Activated CD8-positive, alpha-beta memory T cell treated with anti-CD3 and anti-CD28 coated beads, Interleukin-2, amount 50 U/mL, for 1 hour (primary cell): Measurements from ENCODE around the gene SAP30L.

Experiments
- DNase-seq: peaks from one replicate; pipeline ENCODE4 v3.0.0-alpha.2; 2020; ENCODE audit errors: extremely low read depth

SAP30L gene

DNA sequence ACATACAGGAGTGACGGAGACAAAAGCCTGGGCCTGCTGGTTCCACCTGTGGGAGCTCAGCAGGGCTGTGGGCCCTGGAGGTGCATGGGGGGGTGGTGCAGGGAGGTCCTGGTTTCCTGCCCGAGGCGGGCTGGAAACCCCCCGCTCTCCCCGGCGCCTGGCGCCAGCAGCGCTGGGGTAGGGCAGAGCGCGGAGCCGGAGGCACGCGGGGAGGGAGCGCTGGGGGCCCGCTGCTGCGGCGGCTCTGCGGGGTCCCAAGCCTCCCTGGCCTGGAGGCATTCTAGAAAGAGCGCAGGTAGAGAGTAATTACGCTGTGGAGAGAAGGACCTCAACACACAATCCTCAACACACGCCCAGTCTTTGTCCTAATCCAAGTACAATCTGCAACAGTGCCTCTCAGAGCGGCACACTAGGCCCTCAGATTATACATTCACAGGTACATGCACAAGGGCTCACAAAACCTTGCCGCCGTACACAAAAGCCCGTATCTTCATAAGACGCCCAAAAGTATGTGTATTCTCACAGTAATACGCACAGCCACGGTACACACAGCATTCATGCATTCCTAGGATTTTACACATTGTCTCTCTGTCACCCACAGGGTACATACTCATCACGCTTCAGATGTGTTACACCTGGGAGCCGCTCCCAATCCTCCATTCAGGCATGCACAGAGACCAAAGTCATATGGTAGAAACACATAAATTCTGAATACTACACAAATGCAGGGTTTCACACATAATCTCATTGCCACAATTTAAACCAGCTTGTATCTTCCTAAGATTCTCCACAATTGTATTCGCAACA lies 34.4 kb downstream of the SAP30L start:
- DNase-seq: no peak

DNA sequence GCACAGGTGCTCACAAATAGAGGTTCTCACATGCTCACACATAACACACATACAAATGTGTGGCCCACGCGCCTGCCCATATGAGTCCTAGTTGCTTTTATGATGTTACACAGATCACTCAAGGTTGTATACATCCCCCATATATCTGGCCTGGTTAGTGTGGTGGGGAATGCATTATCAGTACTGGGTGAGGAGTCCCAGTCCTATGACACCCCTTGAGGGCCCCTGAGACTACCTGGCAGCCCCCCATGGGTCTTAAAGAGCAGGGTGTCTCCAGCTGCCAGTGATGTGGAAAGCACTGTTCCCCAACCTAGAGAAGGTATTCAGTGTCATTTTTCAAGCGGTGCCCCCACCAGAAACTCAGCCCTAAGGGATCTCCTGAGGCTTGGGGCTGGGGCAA lies 35.0 kb downstream of the SAP30L start:
- DNase-seq: no peak

DNA sequence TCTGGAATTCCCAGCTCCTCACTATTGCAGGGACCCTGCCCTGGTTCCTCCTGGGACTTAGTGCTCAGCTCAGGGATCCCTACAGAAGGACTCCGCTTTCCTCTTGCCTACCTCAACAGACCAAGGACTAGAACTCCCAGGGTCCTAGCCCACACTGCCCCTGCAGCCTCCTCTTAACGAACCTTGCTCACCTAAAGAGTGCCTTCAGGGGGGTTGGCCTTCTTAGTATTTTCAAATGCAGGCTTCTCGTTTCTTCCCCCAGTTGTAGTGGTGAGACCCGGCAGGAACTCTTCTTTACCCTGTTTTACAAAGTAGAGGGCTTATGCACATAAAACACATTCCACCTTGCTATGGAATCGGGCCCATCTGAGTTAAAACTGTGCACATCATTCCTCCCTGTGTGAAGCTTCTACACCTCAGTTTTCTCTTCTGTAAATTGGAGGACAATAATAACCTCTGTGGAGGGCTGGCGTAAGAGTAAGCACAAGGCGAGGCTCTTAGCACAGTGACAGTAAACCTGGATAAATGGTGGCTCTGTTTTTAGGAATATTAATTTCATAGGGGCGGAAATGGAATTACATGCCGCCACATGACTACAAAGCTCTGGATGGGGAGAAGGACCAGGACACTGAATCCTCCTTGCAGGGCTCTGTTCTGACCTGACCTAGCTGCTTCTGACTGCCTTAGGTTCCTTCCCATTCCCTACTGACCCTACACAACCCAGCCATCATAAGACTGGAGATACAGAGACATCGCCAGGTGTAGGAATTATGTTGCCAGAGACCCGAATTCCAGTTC lies 36.0 kb downstream of the SAP30L start:
- DNase-seq: no peak

DNA sequence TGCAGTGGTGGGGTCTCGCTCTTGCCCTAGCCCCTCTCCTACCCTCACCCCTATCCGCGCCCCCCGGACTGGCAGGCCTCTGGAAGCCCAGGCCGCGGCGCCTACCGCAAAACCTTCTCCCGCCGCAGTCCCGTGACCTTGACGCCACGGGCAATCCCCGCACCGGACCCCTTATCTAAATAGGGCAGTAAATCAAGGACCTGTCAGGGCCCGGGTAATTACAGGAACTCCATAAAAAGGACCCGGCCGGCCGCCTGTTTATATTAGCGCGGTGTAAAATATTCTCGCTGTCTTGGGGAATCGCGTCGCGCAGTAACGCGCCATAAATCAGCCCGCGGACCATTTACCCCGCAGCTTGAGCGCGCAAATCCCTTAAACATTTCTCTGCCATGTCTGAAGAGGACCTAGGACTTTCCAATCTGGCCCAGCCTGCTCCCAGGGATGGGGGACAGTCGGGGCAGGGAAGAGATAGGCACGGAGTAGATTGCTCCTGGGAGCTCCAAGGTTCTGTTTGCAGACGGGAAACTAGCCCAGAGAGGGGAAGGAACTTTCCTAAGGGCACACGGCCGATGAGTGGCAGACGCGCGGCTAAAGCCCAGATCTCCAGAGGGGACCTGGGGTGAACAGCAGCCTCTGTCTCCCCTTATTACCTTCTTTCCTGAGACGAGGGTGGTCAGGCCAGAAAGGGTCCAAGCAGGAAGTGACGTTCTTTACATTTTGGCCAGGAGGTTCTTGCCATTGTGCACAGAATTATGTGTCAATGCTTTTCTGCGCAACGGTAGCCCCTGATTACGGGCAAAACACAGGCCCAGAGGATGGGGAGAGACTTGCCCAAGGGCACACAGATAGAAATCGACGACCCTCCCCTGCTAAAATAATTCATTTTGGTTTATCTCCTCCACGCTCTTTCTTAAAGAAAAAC lies 37.0 kb downstream of the SAP30L start:
- DNase-seq: no peak

DNA sequence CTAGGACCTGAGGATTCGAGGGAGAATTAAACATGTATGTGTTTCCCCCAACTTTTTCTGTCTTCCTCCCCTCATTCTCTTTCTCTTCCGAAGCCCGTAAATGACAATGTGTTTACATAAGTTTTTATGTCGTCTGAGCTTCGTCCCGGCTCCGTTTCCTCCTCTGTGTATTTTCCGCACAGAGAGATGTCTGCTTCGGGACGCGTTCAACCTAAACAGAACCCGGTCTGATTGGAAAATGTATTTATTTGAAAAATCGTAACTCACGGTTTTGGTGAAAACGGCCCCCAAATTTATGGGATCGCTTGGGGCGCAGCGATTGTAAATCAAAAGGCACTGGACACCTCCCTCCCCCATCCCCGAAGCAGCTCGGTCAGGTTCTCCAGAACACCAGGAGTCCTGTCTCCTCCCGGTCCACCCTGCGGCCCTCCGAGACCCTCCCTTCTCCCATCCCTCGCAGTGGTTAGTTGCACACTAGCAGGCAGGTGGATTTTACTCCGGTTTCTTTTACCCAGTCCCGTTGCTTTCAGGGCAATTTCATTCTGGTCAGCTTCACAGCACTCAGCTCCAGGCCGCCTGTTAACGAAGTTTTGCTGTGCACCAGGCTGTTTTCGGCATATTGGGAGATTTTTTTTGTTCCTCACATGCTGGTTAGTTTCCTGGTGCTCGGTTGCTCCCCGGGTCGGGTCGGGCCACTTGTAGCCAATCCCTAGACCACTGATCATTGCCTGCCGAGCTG lies 38.0 kb downstream of the SAP30L start:
- no peak for DNase-seq

DNA sequence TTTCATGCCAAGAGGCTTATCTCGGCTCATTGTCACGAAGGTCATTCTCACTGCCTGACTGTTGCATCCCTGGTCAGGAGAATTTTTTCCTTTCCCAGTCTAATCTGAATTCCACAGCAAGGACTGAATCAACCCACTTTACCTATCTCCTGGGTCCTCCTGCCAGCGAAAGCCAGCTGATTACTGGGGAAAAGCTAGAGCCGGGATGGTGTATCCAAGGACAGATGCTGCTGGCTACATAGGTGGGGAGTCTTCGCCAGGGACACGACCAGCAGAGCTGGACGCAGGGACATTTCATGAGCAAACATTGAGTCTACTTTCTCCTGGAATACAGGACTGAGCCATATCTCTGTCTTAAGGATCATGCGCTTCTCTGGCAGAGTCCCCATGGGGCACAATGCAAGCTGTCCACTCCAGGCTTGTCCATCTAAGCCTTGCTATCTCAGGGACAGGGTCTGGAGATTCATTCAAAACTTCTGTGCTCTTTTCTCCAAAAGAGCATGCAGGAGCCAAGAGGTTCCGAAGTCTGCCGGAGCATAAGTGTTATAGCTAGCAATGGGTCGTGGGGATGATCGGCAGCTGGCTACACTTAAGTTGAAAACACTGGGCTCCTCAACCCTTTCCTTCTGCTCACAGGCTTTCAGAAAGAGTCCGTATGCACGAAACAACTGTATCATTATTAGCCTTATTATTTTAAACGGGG lies 38.7 kb downstream of the SAP30L start:
- DNase-seq: no peak

DNA sequence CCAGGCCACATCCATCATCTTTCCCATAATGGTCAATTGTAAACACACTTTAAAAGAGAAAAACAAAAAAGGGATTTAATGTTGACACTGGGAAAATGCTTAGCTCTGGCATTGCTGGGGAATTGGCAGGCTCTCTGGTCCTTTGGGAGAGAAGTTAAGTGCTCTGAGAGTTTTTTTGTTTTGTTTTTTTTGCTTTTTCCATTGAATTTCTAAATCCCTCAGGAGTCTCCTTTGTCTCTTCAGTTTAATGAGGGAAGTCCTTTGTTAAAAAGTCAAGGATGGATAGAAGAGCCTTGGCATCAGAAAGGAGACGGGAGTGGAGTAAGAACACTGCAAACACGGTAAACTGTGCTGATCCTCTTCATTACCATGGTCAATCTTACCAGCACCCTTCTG lies 39.3 kb downstream of the SAP30L start:
- no peak for DNase-seq

DNA sequence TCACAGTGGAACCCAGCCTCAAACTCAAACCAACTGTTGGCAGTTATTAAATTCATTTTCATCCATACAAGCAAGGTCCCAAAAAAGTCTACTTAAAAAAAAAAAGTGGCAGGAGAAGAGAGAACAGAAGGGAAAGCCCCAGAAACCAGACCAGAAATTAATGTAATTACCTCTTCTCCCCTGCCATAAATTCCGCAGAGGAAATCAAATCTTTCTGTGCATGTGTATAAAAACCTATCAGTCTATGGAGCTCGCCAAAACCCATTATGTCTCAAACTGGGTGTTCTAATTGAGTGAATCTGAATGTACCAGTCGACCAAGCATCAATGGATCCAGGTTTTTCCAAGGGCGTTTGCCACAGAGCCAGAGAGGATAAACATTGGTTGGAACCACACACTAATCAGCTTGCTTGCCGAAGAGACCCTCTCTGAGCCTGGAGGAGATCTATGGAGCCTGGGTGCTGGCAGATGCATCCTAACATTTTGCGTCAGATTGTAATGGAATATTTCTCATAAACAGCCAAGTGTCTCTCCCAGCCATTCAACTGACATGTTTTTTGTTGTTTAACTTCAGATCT lies 40.1 kb downstream of the SAP30L start:
- DNase-seq: no peak

DNA sequence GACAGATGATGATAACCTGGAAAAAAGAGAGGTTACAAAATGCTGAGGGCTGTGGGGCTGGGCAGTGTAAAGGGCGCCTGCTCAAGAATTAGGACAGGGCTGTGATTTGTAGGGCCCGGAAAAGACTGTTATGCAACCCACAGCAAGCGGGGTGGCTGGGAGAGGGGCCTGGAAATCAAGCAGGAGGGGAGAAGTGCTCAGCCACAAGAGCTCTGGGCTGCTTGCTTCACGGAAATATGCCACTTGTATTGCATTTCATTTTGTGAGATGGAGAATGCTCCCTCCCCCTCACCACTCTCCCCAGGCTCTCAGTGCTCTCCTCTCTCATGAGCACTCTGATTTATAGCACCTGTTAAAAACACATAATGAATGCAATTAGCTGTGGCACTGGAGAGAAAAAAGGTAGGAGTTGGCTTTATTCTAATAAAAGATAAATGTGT lies 40.6 kb downstream of the SAP30L start:
- no peak for DNase-seq

DNA sequence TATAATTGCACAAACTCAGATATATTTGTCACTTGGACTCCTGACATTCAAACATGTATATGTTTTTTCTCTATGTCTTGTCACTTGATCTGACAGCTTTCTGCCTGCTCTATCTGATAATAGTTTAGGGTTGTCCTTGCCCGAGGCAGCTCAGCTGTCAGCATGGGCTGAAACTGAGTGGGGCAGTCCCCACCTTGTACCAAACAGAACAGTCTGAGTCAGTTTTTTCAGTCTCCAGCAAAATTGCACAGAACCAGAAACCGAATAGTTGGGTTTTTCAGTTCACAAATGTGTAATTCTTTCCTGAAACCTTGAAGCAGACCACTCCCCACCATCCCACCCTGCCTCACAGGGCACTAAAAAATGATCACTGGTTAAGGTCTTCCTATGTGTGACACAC lies 41.7 kb downstream of the SAP30L start:
- no peak for DNase-seq

DNA sequence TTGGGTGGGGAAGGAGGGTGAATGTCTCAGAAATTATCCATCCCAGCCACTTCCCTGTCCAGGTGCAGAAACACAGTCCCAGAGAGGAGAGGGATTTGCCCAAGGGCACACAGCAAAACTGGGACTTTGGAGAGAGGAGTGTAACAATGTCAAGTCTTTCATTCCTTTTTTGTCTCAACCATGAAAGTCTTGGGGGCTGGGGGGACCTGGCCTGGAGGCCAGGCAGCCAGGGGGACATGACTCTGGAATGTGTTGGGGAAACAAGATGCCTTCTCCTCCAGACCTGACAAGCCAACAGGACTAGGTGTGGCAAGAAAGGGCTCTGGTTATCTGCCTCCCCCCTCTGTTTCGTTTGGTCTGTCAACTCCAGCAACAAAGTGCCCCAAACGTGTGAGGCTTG lies 46.1 kb downstream of the SAP30L start:
- DNase-seq: no peak

DNA sequence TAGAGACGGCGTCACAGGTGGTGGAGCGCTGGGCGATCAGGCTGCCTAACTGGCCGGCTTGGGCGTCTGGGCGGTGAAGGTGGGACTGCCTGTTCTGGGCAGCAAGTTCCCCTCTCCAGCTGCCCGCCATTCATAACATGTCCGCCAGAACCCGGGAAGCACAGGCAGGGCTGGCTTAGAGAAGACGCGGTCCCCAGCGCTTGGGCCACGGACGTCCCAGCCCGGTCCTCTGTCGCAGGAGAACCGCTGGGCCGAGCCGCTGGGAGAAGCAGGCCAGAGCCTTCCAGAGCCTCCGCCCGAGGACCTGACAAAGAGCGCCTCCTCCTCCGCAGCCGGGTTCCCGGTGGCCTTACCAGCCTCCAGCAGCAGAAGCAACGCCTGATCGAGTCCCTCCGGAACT lies 47.5 kb downstream of the SAP30L start:
- DNase-seq: no peak

DNA sequence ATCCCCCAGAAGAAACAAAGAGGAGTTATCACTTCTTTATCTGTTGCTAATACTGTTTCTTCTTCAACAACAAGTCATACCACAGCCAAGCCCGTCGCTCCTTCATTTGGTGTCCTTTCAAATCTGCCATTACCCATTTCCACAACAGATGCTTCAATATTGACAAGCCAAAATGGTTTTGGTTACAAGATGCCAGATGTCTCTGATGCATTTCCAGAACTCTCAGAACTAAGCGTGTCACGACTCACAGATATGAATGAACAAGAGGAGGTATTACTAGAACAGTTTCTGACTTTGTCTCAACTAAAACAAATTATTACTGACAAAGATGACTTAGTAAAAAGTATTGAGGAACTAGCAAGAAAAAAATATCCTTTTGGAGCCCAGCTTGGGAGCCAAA lies 48.2 kb downstream of the SAP30L start:
- DNase-seq: no peak

DNA sequence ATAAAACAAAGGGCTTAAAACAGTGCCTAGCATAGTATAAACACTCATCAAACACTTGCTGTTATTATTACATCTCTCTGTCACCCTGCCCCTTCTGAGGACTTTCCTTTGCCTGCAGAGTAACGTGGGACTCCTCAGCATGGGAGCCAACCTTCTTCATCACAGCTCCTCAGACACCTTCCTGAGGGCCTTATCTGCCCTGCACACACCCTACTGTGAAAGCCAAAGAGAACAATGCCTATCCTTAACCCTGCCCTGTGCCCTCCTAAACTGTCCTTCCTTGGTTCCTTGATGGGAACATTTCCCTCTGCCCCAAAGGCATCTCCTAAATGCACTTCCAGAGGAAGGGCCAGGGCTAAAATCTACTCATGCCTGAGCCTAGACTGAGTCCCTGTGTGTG lies 52.8 kb downstream of the SAP30L start:
- DNase-seq: no peak

DNA sequence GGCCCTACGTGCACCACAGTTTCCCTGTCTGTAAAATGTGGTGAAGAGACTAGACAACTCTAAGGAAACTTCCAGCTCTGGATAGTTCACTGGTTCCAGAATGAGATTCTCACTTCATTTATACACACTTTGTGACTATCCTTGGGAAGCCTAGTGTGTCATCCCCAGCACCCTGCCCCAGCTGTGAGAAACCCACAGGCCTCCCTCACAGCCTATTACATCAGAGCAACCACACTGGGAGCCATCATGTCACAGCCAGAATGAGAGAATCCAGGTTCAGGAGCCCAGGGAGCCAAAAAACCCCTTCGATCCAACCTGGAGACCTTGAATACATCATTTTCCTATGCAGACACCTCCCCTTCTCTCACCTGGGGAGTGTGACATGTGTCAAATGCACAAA lies 53.2 kb downstream of the SAP30L start:
- no peak for DNase-seq

DNA sequence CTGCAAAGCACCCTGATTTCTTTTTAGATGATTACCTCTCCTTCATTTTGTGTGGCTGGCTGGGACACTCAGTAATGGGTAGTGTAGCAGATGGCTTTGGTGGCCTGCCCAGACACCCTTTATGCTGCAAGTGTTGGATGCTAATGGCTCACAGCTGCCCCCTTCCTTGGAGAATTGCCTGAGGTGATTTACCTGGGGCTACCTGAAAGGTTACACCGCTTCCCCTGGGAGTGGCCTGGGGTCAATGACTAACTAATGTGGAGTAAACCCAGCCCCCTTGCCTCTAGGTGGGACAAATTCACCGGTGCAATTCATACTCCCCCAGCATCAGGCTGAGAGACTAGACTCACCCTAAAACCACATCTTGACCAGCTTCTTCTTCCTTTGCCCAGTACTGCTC lies 55.8 kb downstream of the SAP30L start:
- no peak for DNase-seq

DNA sequence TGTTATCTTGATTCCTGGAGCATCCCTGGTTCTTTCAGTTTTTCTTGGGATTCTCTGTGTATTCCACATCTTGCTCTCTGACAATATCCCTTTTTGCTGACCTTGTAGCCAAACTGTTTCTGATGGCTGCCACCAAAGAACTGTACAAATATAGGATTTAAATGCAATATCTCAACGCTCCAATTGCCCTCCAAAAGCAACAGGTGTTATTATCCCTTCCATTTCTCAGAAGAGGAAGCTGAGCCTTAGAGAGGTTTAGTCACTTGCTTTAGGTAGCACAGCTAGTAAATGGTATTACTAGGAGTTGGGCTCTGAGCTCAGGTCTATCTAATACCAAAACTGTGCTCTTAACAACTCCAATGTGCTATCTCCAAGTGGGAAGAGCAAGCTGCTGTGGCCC lies 56.4 kb downstream of the SAP30L start:
- no peak for DNase-seq

DNA sequence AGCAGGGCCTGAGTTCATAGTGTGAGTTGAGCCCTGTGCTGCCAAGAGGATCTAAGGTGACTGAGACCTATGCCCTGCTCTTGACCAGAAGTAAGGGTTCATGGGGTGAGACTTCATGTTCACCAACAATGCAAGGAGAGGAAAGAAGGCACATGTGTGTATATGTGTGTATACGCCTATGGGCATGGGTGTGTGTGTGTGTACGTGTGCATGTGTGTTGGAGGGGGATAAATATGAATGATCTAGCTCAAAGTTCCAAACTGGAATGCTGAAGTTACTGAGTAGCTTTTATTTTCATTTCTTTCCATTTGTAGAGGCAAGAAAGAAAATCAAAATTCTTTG lies 57.9 kb downstream of the SAP30L start:
- no peak for DNase-seq

DNA sequence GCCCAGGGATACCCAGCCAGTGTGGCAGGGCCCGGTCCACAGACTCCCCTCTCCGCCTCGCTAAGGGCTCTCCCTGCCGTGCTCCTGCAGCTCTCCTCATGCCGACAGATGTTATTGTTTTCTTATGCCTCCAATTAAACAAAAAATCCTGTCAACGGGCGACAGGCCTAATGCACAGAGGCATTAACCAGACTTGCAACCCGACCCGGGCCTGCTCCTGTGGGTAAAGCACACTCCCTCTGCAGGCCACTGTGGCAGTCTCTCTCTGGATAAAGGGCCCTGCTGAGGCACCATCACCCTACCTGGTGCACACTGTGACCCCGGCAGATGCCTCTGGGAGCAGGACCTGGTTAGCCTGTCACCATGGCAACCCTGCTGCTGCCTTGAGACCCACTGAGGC lies 59.8 kb downstream of the SAP30L start:
- DNase-seq: no peak

DNA sequence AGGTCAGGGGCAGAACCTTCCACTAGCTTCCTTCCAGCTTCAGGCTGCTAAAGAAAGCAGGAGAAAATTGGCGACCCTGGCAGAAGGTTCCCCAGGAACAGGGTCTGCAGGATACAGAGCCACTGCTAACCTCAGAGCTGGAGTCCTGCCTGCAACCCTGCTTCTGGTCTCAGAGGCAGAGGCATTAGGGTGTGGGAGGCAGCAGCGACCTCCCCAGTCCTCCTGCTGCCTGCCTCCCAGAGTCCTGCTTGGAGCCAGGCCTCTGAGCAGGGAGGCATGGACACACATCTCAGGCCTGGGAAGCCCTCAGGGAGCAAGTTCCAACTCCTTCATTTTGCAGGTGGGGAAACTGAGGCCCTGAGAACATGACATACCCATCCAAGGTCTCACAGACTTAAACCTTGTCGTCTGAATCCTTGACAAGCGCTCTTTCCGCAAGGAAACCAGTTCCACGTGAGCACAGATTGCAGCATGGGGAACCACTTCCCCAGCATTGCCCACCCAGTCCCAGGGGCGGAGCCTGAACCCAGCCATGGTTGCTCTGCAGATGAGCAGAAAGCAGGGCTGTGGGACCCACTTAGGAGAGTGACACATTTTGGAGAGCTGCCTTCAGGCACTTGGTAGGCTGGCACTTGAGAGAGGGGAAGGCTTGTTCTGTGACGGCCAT lies 60.4 kb downstream of the SAP30L start:
- DNase-seq: no peak
